HFF-Myc (cell line): ENCODE data around the gene MARCO.

Source experiments
- DNase-seq: peaks from one replicate; pipeline ENCODE4 v3.0.0-alpha.2; 2011; ENCODE audit warnings: low read depth; ENCODE audit errors: extremely low read depth
- H3K4me3 ChIP-seq: replicated peaks from 2 replicates; pipeline ENCODE4 v1.5.1; 2011; ENCODE audit warnings: low read depth, mild to moderate bottlenecking, control low read depth, low read length
- CTCF ChIP-seq: IDR thresholded peaks from 2 replicates; pipeline ENCODE4 v1.5.1; 2012; ENCODE audit warnings: mild to moderate bottlenecking, low read depth, low read length, control low read depth; ENCODE audit errors: missing control alignments

Gene MARCO

GRCh38 chr2:118913803-118914645 lies 28.0 kb upstream of the MARCO start:
- no peak overlapping the region for H3K4me3 ChIP-seq
- DNase-seq: no peak
- TF ChIP-seq CTCF: no peak

GRCh38 chr2:118914721-118915453 lies 27.1 kb upstream of the MARCO start:
- no peak for DNase-seq
- H3K4me3 ChIP-seq: no peak overlapping the region
- TF ChIP-seq CTCF: no peak

GRCh38 chr2:118918017-118918416 lies 24.0 kb upstream of the MARCO start:
- DNase-seq: no peak
- no peak overlapping the region for H3K4me3 ChIP-seq
- TF ChIP-seq CTCF: no peak

- no peak for DNase-seq
- H3K4me3 ChIP-seq: no peak overlapping the region
- no peak for TF ChIP-seq CTCF
These were observed 20.3 kb upstream of the MARCO start for GRCh38 chr2:118921646-118922045.

GRCh38 chr2:118922254-118922653 lies 19.7 kb upstream of the MARCO start:
- DNase-seq: no peak
- no peak for TF ChIP-seq CTCF
- no peak overlapping the region for H3K4me3 ChIP-seq

- no peak for DNase-seq
- TF ChIP-seq CTCF: no peak
- H3K4me3 ChIP-seq: no peak overlapping the region
These were observed 18.6 kb upstream of the MARCO start for GRCh38 chr2:118923371-118923770.
